ENCODE data around the gene EMC6.

DNA sequence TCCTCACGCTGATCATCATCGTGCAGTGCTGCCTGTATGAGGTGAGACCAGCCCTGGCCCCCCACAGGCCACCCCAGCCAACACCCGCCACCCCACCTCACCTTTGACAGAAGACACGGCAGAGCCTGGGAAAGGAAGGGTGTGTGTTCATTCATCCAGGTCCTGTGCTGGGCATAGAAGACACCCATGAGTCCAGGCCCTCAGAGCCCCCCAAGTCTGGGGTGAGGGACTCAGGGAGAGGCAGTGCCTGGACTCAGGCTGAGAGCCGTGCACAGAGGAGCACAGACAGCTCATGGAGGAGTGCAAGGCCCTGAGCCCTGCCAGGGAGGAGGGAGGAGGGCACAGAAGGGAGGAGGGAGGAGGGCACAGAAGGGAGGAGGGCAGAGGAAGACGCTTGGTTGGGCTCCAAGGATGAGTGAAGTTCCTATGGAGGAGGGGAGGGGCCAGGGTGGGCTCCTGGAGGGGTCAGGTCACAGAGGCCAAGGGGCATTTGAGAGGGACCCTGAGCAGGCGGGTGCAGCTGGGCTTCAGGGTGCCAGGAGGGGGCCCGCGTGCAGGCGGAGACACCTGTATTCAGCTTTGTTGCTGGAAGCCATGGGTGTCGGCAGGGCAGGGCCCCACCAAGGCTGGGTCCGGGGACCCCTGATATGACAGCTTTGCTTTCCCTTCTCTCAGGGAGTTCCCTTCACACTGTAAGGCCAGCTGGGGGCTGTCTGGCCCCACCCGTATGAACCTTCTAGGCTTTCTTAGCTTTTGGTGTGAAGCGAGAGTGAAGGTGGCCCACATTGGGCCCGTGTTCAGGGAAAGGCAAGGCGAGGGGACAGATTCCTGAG, 11.6 kb upstream of the EMC6 start:
- TF ChIP-seq EZH2 (IDR thresholded peaks at IDR 0.05) (no peak), POLR2AphosphoS5 (IDR thresholded peaks at IDR 0.05; ENCODE audit: borderline replicate concordance, low read depth, low read length) (no peak), FOXP2 (optimal IDR thresholded peaks at IDR 0.05; ENCODE audit: control extremely low read depth, extremely low read length, insufficient read depth) (no peak)
